GM19025 (cell line): ENCODE data around the gene SLC24A3.
A peak's percentile ranks its signal among the peaks of the same experiment; 100 is the strongest.
"Not testable (repeated sequence)": the region's sequence is repeated elsewhere in the genome, so short reads cannot be mapped to it uniquely, and the experiment has no call there.

Experiments
- ATAC-seq: cut with Tn5 transposase; IDR thresholded peaks from one replicate; pipeline ENCODE4 v1.9.1; 2021; ENCODE audit warnings: mild to moderate bottlenecking, low read depth, moderate library complexity; ENCODE audit not compliant: unreplicated experiment

The SLC24A3 gene

DNA sequence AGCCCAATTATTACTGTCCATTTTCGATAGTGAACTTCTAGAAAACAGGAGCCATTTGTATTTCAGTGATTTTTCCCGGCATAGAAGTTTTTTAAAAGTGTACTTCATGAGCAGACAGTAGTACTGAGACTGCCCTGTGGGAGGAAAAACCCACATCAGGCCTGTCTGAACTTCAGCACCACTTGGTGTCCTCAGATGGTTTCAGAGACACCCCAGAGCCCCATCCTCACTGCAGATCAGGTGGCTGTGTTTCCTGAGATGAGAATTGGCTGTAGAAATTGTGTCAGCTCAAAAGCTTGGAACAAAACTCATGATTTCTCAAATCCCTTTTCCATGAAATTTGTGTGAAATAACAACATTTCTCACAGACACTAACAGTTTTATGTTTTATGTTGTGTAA is 435.6 kb downstream of the SLC24A3 start:
- ATAC-seq: no peak

DNA sequence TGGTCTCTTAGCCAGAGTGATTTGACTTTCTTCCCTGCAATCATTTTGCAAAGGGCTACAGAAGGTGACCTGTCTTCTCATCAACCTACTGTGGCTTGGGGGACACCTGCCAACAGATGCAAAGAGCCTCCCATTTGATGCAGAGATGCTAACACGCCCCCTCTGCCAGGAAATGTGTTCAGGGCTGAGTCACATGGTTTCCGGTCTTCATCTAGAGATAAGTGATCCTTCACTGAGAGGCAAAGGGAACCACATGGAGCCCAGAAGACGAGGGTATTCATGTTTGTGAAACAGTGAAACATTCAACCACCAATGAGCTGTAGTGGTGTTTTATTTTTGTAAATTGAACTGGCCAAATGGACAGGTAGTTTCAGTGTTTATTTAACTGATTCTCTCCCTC is 436.6 kb downstream of the SLC24A3 start:
- no peak for ATAC-seq

- no peak for ATAC-seq
These were observed 440.2 kb downstream of the SLC24A3 start for GRCh38 chr20:19652591-19653026.

DNA sequence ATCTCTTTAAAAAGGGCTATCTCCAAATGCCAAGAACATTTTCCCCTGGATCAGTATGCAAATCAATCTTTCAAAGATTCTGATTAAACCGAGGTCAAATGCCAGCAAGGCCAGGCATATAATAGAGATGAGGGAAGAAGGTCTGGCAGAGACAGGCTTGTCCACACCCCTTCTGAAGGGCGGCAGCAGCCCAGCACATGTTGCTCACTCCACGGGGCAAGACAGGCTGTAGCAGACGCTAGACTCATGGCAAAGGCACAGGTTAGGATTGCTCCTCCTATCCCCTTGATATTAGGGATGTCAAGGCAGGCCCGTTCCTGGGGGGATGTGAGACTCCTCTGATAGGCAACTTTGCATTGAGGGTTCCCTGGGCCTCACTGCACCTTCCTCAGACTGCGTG is 440.9 kb downstream of the SLC24A3 start:
- ATAC-seq: no peak

GRCh38 chr20:19654921-19655320 is 442.5 kb downstream of the SLC24A3 start:
- ATAC-seq: no peak

DNA sequence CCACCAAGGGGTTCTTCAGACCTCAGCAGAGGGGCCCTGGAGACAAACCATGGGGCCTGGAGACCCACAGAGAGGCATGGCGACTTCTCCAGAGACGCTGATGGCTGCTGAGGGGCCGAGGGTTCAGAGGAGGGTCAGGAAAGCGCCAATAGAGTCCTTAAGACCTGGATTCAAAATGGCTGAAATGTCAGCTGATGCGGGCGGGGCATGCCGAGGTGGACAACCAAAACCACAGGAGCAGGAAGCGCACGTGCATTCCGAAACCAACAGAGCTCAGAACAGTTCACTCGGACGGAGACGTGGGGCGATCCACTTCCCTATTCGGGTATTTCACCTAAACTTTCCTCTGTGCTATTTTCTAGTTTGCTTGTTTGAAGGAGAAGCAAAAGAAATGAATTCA is 445.7 kb downstream of the SLC24A3 start:
- ATAC-seq: peak; percentile 78

GRCh38 chr20:19659448-19659847 is 447.0 kb downstream of the SLC24A3 start:
- no peak for ATAC-seq

- no peak for ATAC-seq
These were observed 448.5 kb downstream of the SLC24A3 start for GRCh38 chr20:19660808-19661378.

GRCh38 chr20:19661717-19662636 is 449.5 kb downstream of the SLC24A3 start:
- ATAC-seq: no peak

- no peak for ATAC-seq
These were observed 450.2 kb downstream of the SLC24A3 start for GRCh38 chr20:19662637-19662995.

GRCh38 chr20:19668418-19668817 is 456.0 kb downstream of the SLC24A3 start:
- ATAC-seq: no peak

DNA sequence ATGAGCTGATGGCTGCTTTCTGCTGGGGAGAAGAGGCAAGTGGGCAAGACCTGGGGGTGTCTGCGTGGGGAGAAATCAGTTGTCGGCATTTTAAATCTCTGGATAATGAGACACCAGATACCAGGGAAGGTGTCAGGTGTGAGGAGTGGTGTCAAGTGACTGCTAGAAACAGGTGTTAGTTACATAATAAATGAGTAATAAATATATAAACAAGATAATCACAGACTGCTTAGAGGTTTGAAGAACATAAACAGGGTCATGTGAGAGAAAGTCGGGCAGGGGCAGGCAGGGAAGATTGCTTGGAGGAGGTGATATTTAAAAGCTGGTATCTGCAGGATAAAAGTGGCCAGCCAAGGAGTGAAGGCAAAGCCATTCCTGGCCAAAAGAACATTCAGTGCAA is 458.4 kb downstream of the SLC24A3 start:
- ATAC-seq: no peak

DNA sequence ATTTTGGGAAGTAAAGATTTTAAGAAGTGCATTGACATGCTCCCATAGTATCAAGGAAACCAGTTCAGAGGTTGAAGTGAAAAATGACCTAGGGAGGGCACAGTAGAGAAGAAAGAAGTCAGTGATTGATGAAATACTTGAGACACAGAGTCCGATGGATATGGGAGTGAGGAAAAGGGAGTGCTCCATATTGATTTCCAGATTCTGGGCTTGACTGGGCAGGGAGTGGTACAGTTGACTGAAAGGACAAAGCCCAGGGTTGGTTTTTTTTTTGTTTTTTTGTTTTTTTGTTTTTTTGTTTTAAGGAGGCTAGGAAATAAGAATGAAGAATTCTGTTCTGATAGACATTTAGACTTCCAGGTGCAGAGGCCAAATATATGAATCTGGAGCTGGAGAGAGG is 458.9 kb downstream of the SLC24A3 start:
- no peak for ATAC-seq

DNA sequence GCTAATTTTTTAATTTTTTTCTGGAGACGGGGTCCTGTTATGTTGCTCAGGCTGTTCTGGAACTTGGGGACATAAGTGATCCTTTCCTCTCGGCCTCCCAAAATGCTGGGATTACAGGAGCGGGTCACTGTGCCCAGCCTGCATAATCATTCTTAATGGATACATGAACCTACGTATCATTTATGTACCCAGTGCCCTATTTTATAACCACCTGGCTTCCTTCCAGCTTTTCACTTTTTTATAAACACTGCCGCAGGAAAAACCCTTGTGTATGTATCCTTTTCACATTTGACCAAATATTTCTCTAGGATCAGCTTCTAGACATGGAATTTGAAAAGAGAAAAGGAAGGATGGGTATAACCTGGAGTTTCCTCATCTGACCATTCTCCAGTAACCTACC is 460.1 kb downstream of the SLC24A3 start:
- no peak for ATAC-seq

DNA sequence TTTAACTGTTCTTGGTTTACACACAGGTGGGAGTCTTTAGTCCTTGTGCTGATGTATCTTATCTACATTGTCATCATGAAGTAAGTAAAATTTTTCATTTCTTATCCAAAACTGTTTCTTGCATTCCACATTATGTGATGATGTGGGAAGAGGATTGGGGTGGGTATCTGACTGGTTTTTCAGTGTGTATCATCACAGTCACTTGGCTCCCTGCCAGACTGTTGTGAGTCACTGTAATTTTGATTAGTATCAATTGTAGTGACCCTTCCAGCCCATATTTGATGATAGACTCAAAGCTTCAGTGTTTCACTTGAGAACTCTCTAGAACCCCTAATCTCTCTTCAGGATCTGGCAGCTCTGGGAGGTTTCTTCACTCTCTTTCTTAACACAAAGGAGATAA is 461.1 kb downstream of the SLC24A3 start:
- ATAC-seq: no peak

DNA sequence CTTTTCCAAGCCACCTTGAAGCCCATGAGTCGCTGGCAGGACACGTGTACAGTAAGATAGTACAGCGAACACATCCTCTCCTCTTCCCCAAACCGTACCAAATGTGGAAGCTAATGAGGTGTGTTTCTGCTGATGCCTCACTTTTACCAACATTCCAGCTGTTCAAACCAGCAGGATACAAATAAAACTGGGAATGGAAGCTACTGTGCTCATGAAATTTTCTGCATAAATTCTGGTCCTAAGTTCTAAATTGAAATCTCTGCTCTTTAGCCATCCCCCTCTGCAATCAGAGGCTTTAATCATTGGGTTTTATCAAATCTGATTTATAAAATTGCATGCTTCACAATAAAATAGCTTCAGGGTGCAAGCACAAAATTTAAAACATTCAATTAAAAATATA is 463.8 kb downstream of the SLC24A3 start:
- ATAC-seq: no peak

- no peak for ATAC-seq
These were observed 464.9 kb downstream of the SLC24A3 start for GRCh38 chr20:19677336-19677735.

DNA sequence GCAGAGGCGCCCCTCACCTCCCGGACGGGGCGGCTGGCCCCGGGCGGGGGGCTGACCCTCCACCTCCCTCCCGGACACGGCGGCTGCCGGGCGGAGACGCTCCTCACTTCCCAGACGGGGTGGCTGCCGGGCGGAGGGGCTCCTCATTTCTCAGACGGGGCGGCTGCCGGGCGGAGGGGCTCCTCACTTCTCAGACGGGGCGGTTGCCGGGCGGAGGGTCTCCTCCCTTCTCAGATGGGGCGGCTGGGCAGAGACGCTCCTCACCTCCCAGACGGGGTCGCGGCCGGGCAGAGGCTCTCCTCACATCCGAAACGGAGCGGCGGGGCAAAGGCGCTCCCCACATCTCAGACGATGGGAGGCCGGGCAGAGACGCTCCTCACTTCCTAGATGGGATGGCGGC is 466.1 kb downstream of the SLC24A3 start:
- ATAC-seq: not testable (repeated sequence)

DNA sequence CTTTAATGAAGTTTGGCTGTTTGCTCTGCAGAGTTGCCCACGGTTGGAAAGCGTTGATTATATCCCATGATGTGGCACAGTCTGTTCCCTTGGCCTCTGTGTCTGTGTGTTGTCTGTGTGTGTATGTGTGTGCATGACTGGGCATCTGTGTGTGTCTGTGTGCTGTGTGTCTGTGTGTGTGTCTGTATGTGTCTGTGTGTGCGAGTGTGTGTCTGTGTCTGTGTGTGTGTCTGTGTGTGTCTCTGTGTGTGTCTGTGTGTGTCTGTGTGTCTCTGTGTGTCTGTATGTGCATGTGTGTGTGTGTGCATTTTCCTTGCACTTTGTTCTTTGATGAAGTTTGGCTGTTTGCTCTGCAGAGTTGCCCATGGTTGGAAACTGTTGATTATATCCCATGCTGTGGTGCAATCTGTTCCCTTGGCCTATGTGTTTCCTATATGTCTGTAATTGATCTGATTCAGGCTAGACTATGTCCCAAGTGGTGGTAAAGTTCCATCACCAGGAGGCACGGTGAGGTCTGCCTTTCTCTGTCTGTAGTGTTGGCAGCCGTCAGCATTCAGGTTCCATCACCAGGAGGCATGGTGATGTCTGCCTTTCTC is 467.6 kb downstream of the SLC24A3 start:
- no peak for ATAC-seq

- no peak for ATAC-seq
These were observed 469.8 kb downstream of the SLC24A3 start for GRCh38 chr20:19682249-19682648.

- ATAC-seq: no peak
These were observed 470.7 kb downstream of the SLC24A3 start for GRCh38 chr20:19683188-19683587.

DNA sequence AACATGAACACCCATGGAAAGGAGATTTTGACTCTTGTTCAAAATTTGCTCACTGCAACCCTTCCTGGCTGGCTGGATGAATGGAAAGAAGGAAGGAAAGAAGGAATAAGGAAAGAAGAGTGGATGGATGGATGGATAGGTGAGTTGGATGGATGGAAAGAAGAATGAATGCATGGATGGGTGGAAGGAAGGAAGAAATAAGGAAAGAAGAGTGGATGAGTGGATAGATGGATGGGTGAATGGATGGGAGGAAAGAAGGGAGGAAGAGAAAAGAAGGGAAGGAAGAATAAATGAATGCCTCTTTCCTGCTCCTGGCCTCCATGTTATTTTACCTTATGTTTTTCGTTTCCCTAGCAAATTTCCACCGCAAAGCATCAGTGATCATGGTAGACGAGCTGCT is 471.4 kb downstream of the SLC24A3 start:
- no peak for ATAC-seq
